ENCODE results near the gene LTBP1.

LTBP1 gene

DNA sequence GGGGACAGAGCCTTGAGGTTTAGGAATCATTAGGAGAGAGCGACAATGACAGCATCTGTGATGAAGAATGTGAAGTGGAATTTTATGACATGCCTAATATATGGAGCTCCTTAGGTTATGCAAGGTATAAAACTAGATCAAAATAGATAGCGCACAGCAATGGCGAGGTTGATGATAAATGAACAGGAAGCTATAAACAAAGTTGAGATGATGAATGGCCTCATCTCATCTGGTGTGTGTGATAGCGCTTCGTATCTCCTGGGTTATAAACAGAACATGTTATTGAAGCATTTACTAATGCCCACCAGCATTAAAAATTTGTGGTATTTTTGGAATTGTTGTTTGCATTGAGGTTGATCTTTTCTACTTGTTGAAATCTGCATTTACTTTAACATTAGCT, 231.5 kb downstream of the LTBP1 start:
- DNase-seq (ENCODE audit: low spot score) = no peak
- H3K27ac ChIP-seq = no peak overlapping the region
- POLR2A ChIA-PET (ENCODE audit: low non-redundant PET) = no interaction called here
- CTCF ChIA-PET = no interaction called here
- TF ChIP-seq, protein P1, sequence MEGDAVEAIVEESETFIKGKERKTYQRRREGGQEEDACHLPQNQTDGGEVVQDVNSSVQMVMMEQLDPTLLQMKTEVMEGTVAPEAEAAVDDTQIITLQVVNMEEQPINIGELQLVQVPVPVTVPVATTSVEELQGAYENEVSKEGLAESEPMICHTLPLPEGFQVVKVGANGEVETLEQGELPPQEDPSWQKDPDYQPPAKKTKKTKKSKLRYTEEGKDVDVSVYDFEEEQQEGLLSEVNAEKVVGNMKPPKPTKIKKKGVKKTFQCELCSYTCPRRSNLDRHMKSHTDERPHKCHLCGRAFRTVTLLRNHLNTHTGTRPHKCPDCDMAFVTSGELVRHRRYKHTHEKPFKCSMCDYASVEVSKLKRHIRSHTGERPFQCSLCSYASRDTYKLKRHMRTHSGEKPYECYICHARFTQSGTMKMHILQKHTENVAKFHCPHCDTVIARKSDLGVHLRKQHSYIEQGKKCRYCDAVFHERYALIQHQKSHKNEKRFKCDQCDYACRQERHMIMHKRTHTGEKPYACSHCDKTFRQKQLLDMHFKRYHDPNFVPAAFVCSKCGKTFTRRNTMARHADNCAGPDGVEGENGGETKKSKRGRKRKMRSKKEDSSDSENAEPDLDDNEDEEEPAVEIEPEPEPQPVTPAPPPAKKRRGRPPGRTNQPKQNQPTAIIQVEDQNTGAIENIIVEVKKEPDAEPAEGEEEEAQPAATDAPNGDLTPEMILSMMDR (conservative IDR thresholded peaks at IDR 0.05; ENCODE audit: low read depth) = no peak

DNA sequence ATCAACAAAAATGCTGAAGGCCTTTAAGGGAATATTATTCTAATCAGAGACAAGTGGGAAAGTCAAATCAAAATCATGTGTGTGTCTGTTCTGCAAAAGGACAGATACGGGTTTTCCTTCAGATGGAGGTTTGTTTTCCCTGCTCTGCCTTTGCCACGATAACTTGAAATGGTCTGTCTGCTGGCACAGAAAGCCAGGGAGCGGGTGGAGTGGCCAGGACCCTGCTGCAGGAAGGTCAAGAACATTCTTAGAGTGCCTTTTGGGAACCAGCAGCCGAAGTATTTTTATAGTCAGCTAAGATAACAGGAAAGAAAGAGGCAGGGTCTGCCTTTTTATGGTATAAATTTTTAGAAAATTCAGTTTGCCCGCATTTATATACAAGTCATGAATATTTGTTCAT, 234.2 kb downstream of the LTBP1 start:
- TF ChIP-seq, protein P1 (conservative IDR thresholded peaks at IDR 0.05; ENCODE audit: low read depth) = no peak
- CTCF ChIA-PET = no interaction called here
- H3K27ac ChIP-seq = no peak overlapping the region
- POLR2A ChIA-PET (ENCODE audit: low non-redundant PET) = no interaction called here
- DNase-seq (ENCODE audit: low spot score) = no peak

DNA sequence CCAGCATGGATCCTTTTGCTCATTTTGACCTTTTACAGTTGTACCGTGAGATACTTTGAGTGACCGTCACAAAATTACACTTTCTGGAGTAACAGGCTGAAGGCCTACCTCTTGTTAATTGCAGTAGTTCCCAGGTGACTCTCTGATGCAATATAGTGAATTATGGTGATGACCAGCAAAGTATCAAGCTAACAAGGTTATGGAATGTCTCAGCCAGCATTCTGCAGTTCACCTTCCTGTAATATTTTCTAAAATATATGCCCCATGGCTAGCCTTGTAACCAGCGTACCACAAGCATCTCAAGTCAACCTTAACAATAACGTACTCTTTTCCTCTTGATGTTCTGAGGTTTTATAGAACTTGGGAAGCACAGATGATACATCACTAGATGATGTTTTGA, 234.7 kb downstream of the LTBP1 start:
- TF ChIP-seq, protein P1 (conservative IDR thresholded peaks at IDR 0.05; ENCODE audit: low read depth) = no peak
- no peak for DNase-seq (ENCODE audit: low spot score)
- ChIA-PET POLR2A (ENCODE audit: low non-redundant PET) (no interaction called here), CTCF (no interaction called here)
- H3K27ac ChIP-seq = no peak overlapping the region

DNA sequence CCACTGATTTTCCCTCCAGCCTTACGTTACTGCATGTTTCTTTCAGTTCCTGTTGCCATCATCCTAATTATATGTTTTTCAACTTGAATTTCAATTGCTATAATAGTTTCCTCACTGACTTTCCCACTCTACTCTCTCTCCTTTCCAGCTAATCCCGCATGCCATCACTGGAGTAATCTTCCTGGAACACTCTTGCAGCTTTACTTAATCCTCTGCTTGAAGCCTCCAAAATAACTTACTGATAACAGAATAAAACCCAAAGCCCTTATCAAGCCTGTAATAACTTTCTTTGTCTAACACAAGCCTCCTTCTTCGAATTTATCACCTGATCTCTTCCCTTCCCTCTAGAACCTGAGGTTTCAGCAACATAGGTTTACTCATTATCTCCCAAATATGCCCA, 237.3 kb downstream of the LTBP1 start:
- CTCF ChIA-PET = no interaction called here
- no peak for DNase-seq (ENCODE audit: low spot score)
- TF ChIP-seq, protein P1 (conservative IDR thresholded peaks at IDR 0.05; ENCODE audit: low read depth) = no peak
- POLR2A ChIA-PET (ENCODE audit: low non-redundant PET) = no interaction called here
- no peak overlapping the region for H3K27ac ChIP-seq

DNA sequence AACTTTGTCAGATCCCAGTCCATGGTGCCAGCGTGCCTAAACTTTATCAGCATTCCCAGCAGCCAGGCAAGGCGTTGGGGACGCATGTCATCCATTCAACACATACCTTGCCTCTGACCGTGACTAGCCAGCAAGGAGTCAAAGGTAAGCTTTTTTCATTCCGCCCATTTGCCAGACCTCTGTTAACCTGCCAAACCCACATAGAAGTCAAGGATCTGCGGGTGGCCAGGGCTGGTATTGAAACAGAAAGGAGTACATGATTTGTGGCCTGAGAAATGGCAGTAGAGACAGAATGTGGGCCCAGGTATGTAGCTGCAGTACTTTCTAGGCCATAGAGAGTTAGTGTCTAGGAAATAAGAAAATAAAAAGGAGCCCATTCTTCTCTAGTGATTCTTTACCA, 240.2 kb downstream of the LTBP1 start:
- TF ChIP-seq, protein P1 (conservative IDR thresholded peaks at IDR 0.05; ENCODE audit: low read depth) = no peak
- H3K27ac ChIP-seq = no peak overlapping the region
- DNase-seq (ENCODE audit: low spot score) = no peak
- ChIA-PET CTCF (interaction anchor here (0.7 kb wide), 1 partner anchor 56 kb away, joined by 4 read pairs; no protein-coding TSS in a partner anchor), POLR2A (ENCODE audit: low non-redundant PET) (no interaction called here)

DNA sequence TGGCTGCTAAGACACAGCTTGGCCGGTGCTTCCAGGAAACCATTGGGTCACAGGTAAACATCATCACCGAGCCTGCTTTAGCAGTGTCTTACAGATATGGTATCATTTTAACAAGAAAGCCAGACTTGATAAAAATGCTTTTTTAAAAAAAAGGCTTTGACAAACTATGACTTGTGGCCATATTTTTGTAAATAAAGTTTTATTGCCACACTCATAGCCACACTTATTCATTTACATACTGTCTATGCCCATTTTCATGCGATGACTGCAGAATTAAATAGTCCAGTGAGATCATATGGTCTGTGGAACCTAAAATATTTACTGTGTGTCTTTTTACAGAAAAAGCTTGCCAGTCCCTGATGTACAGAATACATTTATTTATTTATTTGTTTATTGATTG, 242.0 kb downstream of the LTBP1 start:
- no peak for DNase-seq (ENCODE audit: low spot score)
- CTCF ChIA-PET = interaction anchor here (0.6 kb wide), 1 partner anchor 59 kb away, joined by 3 read pairs; no protein-coding TSS in a partner anchor
- no peak overlapping the region for H3K27ac ChIP-seq
- TF ChIP-seq, protein P1 (conservative IDR thresholded peaks at IDR 0.05; ENCODE audit: low read depth) = no peak
- POLR2A ChIA-PET (ENCODE audit: low non-redundant PET) = no interaction called here

DNA sequence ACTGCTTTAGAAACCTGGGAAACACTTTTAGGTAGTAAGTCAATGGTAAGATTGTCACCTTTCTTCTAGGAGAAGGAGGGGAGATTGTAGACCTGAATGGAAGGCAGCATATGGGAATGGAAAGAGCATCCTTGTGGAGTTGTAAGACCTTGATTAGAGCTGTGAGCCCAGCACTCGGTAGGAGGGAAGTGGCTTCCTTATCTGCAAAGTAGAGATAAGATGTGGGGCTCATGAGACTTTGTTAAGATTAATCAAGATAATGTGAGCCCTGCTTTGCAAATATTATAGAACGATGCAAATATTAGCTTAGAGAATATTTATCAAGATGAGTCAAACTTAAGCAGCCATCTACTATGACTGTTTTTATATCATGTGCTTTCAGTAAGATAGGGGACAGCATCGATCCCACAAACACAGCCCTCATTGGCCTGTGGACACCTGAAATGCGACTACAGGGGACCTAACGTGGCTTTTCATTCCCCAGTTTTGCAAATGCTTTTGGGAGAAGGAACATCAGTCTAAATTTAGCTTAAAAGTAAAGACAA, 243.7 kb downstream of the LTBP1 start:
- no peak overlapping the region for H3K27ac ChIP-seq
- TF ChIP-seq, protein P1 (conservative IDR thresholded peaks at IDR 0.05; ENCODE audit: low read depth) = no peak
- ChIA-PET POLR2A (ENCODE audit: low non-redundant PET) (no interaction called here), CTCF (no interaction called here)
- no peak for DNase-seq (ENCODE audit: low spot score)

Measured in RWPE1 (cell line).